NCI-H187 treated with DMSO at 0.1 percent for 48 hours (cell line): ENCODE results near the gene ENAM.
A peak's percentile ranks its signal among the peaks of the same experiment; 100 is the strongest.

Source experiments
- DNase-seq: peaks from one replicate; lab custom pipeline; 2025; lab: John Stamatoyannopoulos, UW

The ENAM gene, protein sequence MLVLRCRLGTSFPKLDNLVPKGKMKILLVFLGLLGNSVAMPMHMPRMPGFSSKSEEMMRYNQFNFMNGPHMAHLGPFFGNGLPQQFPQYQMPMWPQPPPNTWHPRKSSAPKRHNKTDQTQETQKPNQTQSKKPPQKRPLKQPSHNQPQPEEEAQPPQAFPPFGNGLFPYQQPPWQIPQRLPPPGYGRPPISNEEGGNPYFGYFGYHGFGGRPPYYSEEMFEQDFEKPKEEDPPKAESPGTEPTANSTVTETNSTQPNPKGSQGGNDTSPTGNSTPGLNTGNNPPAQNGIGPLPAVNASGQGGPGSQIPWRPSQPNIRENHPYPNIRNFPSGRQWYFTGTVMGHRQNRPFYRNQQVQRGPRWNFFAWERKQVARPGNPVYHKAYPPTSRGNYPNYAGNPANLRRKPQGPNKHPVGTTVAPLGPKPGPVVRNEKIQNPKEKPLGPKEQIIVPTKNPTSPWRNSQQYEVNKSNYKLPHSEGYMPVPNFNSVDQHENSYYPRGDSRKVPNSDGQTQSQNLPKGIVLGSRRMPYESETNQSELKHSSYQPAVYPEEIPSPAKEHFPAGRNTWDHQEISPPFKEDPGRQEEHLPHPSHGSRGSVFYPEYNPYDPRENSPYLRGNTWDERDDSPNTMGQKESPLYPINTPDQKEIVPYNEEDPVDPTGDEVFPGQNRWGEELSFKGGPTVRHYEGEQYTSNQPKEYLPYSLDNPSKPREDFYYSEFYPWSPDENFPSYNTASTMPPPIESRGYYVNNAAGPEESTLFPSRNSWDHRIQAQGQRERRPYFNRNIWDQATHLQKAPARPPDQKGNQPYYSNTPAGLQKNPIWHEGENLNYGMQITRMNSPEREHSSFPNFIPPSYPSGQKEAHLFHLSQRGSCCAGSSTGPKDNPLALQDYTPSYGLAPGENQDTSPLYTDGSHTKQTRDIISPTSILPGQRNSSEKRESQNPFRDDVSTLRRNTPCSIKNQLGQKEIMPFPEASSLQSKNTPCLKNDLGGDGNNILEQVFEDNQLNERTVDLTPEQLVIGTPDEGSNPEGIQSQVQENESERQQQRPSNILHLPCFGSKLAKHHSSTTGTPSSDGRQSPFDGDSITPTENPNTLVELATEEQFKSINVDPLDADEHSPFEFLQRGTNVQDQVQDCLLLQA

DNA sequence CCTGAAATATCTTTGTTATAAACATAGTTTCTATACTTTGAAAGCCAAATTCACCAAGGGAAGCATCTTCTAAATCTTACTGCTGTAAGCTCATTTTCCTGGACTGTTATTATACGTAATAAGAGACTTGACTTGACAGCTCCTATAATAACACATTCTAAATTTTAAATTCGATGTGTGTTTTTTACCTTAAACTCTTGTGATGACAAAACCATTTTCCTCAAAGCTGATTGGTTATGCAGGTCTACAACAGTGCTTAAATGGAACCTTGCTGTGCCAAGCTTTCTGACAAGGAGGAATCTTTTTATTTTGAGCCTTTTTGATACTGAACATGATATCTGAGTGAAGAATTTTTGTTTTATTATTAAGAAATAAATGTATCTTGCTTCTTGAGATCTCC lies at the start of gene ENAM:
Gene ENAM, plus strand, starts transcription at position 301 of the 400 bp plus-strand sequence. CDS start 757 bp downstream, outside the sequence.
- no peak for DNase-seq

DNA sequence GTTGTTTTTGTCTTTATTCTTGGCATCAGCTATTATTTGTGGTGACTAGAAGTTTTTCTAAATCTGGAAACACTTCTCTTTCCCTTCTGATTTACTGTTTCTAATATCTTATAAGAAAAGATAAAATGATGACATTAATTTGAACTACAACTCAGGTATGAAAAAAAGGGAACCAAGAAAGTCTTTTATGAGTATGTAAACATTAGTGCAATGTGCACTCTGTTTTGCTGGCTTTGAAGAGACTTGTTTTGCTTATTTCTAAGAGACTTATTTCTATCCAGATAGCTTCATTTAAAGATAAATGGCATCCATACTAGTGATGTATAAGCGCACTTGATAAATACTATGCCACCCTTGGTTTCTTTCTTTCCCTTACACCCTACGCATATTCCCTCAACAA lies 46.6 kb upstream of the ENAM start:
- no peak for DNase-seq

DNA sequence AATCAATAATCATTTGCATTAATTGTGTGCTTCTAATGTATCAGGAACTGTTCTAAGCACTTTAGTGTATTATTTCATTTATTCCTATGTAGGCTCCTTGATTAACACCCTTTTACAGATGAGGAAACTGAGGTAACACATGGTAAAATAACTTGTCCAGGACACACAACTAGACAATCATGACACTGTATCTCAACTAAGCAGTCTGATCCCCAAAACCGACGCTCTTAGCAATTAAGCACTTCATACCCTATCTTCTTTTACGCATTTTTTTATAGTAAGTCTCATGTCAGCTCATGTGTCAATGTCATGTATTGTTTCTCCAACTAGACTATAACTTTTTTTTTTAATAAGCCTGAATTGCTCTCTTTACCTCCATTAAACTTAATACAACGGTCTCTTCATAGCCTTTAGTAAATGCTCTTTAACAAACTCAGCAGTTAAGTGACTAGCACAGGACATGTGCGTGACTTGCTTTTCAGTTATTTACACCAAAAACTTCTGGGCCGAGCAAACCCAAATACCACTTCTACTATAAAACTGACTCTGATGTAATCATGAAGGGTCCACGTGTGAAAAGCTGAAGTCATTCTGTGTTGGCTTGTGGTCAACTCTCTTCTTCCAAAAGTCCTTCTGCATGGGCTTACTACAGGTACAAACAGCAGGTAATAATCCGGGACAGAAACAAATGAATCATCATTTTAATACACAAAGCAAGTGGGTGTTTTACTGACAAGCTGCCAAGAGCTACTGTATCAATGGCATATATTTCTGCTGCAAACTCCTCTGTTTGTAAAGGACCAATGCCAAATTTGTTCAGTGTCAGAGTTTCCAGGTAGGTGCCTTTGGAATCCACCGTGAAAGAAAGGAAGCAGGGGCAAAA lies 44.4 kb upstream of the ENAM start:
- no peak for DNase-seq

DNA sequence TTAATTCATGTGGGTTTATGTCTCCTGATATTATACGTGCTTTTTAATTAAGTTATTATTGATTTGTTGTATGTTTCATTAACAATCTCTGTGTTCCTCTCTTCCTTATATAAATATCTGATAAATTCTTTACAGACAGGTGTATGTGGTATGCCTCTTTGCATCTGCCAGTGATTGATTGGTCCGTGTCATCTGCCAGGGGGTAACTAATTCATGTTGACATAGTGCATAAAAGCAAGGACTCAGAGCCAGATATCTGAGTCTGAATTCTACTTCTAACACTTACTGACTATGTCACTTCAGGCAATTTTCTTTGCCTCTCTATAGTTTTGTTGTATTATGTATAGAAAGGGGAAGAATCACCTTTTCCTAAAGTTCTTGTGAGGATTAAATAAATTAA lies 41.7 kb upstream of the ENAM start:
- DNase-seq: no peak

DNA sequence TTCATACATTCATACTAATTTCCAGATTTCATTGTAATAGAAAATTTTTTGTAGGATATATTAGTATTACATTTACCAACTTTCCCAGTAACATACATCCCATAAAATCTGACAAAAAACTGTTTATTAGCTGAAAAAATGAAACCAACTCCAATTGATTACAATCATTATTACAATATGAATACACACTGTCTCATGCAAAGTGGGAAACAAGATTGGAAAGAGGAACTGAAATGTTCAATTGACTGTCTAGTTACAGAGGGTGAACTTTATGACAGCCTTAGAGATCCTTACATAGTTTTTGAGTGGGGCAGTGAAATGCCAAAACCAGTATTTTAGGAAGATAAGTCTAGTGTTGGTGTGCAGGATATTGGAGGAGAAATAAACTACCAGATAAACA lies 38.8 kb upstream of the ENAM start:
- no peak for DNase-seq

DNA sequence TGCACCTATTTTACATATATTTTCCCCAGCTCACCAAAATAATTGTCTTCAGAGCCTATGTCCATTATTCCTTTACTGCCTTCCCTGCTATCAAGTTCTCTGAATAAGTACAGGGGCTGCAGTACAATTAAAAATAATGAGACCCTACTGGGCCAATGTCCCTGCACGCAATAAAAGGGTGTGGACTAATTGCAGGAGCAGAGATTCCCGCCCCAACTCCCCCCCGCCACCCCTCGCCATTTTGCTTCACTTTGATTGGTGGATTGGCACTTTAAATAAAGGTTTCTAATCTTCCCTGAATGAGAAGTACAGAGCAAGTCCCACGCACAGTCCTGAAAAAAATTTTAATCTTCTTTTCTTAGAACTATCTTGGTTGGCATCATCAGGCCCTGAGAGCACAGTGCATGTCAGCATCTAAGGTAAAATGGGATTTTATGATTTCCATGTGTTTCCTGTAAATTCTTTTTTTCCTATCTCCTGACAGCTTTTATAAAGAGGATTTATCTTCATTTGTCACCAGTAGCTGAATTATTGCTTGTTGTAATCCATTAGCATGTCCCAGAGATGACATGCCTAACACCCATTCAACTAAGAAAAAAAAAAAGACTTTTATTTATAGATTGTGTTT lies 36.5 kb upstream of the ENAM start, which contains the start of gene AMBN:
Gene AMBN, plus strand, starts transcription at position 302 of the 628 bp plus-strand sequence. Its CDS starts 103 bp downstream, at position 405.
- no peak for DNase-seq

DNA sequence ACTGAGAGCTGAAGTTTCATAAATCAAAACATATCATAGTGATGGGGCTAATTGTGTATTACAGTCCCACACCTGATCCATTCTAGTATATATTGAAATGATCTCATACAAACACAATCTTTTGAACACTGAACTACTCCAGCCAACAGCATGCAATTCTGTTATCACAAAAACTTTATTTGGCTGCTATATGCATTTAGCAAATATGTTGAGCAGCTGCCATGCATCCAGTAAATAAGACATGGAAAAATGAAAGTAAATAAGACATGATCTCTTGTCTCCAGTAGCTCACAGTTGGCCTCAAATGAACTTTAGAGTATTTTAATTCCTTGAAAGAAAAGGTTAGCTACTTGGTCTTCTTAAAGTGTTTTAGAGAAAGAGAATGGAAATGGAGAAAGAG lies 34.3 kb upstream of the ENAM start:
- DNase-seq: no peak

DNA sequence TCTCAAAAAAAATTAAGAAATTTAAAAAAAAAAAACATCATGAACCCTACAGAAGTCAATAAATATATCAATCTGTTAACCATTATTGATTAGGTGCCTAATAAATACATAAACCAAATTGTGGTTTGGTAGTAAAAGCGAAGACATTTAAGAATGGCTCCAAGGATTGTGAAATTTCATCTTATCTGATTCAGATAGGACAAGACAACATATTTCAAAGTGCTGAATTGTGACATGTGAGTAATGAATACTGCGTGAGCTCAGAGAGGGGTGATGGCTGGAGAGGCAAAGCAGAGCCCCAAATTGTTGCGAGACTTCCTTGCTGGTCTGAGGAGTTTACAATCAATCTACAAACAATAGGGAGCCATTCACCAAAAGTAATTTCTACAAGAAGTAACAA lies 28.2 kb upstream of the ENAM start:
- no peak for DNase-seq

DNA sequence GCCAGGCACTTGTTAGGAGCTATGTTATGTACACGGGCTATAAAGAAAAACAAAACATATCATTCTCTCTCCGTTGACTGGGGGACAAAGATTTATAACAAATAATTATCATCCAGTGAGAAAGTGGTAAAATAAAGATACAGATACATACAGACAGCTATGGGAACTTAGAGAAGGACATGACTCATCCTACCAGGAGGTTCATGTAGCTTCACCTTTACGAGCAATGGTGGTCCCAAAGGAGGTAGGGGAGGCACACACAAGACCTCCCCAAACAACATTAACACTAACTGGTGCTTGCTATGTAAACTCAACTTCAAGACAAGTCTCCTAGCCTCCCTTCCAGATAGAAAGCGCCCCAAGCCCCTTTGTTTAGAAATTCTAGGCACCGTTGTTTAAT lies 27.6 kb upstream of the ENAM start:
- no peak for DNase-seq

DNA sequence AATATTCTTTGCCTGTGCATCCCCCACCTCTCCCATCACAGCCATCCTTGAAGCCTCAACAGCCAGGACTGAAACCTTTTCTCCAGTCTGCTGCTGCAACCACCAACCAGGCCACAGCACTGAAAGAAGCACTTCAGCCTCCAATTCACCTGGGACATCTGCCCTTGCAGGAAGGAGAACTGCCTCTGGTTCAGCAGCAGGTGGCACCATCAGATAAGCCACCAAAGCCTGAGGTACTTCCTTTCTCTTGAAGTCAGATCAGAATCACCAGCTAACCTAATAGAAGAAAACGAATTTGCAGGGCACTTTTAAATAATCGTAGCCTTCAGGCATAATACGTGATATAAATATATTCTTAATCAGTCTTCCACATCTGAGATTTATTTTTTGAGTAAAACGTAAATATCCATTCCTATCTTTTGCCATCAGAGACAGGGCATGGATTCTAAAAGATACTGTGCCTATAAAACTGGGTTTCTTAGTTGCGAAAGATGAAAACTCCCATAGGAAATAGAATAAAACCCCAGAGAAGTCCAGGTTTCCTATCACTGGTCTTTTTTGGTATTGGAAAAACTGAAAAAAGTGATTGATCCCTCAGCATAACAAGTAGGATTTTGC lies 27.0 kb upstream of the ENAM start:
- peak; percentile 84 for DNase-seq

DNA sequence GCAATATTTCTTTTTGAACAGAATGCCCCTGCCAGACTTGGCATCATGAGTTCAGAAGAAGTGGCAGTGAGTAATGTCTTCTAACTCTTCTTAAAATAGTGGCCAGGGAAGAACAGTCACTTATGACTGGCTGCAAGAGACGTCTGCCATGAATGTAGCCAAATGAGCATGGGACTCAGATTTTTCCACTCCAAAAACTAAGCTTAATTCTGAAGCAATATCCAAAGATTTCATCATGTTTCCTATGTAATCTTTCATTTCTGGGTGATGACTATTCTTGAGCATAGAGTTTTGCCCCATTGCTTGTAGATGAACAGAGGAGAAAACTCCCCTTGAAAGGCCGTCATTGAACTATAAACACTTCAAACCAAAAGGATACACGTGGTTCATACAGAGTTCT lies 24.7 kb upstream of the ENAM start:
- no peak for DNase-seq

DNA sequence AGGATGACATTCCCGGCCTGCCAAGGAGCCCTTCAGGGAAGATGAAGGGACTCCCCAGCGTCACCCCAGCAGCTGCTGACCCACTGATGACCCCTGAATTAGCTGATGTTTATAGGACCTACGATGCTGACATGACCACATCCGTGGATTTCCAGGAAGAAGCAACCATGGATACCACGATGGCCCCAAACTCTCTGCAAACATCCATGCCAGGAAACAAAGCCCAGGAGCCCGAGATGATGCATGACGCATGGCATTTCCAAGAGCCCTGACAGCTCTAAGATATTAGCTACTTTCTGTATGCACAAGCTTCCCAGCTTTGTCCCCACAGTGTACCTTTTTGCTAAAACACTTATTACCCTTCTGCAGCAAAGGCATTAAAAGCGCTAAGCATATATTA lies 22.1 kb upstream of the ENAM start:
- DNase-seq: no peak

DNA sequence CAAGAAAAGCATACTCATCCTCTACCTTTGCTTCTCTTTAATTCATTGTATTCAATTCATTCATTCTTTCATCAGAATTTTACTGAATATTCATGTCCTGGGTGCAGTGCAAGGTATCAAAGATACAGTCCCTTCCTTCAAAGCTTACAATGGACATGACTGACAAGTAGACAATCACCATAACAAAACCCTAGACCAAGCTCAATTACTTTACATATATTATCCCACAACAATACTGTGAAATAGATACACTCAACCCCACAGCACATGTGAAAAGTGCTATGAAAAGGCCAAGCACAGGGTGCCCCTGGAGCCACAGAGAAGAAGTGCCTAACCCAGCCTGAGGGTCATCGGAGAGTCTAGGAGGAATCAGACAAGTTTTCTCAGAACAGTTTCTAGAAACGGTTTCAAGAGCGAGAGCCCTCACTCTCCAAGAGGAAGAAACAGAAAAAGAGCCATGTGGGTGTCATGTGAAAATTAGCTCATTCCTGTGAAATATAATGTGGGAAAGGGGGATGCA lies 21.1 kb upstream of the ENAM start:
- no peak for DNase-seq

DNA sequence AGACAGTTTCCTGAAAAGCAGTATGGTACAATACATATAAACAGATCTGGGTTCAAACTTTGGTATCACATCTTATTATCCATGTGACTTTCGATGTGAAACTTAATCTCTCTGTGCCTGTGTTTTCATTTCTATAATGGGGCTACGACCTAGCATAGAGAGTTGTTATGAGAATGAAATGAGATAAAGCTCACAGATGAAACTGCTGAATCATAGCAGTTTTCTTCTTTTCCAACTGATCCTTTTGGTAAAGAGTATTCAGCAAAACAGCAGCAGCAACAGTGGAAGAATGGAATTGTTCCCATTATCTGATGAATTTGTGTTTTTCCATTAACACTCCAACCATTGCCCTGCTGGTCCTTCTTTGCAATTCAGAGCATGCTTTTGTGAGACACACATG lies 20.2 kb upstream of the ENAM start:
- no peak for DNase-seq

DNA sequence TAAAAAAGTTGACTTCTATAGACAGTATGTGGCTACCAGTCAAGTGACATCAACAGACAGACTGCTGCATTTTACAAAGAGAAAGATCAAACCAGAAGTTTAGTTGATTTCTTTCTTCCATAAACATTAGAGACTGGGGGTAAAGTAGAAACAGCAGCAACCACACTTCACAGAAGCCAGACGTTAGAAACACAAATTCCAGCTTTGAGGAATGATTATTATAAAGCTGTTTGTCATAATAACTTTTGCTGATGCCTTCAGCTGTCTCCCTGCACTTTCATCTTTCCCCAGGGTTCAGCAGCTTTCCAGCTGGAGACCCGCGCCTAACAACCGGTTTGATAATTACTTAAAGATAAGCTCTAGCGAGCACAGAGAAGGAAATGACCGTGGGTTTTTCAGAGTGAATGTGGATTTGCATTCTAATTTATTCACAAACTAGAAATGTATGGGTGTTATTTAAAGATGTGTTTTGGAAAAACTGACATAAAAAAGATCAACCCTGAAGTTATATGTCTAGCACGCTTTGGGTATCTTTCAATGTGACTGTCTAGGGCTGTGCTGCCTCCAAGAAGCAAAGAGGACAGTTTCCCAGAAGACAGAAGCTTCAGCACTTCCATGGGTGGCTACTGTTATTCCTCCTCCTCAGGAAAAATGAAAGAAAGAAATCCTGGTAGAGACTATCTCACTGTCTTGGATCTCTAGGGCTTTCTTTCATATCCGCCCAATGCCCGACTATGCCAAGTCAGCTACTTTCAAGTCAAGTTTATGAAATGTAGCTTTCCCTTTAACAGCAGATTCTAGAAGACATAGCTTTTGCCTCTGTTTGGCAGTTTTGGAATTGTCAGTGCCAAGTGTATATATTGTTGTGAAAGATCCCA lies 15.0 kb upstream of the ENAM start:
- DNase-seq: no peak

DNA sequence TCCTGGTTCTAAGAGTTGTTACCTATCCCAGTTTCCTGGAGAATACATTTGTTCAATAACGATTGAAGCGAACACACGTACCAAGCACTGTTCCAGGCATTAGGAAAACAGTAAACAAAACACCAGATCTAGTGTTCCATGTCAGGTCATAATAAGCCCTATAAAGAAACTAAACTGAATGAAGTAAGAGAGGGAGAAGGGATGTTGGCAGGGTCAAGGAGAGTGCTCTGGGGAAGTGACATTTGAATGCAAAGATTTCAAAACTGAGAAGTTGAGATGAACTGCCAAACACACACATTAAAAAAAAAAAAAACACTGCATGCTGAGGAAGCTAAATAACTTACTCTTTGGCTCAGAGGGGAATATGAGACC lies 14.4 kb upstream of the ENAM start:
- DNase-seq: no peak

DNA sequence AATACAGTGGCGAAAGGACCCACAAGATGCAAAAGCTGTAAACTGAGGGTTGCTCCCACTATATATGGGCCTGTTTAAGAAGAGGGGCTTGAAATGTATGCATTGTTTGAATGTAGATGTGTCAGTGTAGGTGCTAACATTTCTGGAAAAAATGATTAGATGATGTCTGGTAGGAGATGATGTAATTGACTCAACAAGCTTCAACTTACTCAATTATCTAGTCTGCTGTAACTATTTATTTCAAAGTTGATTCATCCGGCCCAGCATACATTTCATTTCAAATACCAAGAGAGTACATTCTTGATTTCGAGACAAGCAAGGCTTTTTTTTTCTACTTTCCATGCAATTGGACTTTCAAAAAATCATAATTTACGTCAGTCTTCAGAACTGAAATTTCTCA lies 9.3 kb upstream of the ENAM start:
- no peak for DNase-seq

DNA sequence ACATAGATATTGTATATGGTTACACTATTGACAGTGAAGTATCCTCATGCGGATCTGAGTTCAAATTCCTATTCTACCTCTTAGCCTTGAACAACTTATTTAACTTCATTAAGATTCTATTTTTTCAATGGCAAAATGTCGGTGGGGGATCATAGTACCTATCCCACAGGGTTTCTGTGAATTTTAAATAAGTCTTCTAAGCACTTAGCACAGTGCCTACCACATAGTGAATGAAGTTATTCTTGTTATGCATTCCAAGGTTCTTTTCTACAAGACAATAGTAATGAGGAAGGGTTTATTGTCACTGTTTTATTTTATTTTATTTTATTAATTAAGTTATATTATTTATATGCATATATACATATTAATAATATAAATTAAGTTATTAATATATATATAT lies 8.8 kb upstream of the ENAM start:
- no peak for DNase-seq

DNA sequence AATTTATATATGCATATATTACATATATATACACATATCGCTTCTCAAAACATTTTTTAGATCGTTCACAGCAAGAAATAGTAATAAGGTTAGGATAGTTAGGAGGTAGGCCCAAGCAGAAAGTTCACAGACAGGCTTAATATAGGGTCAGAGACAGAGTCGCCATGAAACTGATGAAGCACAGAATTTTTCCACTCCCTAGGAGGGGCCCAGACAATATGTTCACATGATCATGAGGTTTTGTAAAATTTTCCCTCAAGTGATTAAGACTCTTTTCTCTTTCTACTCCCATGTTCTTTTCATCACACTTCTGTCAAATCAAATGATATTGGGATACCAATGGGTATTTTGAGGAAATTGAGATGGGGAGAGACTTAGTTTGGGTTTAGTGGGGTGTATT lies 5.2 kb upstream of the ENAM start:
- DNase-seq: no peak
